K562 (cell line): ENCODE results near the gene SERPIND1. TPM values are rescaled to one million over a fixed set of nuclear protein-coding genes. Genes with fewer than 3 reads are reported as not detected.

Experiments
- ARID3A ChIP-seq: IDR thresholded peaks from 2 replicates; pipeline ENCODE4 v1.6.1; 2012; ENCODE audit warnings: low read depth, low read length, improper control_type of control experiment, borderline replicate concordance
- CTCF ChIP-seq, 3 experiments: IDR thresholded peaks in 2 of 3; conservative IDR thresholded peaks in 1 of 3; 2 replicates each; pipeline ENCODE4 v1.5.1; 2011 to 2012; ENCODE audit warnings: low read length in 3 of 3, mild to moderate bottlenecking in 3 of 3, control low read depth in 2 of 3, improper control_type of control experiment in 1 of 3, inconsistent platforms in 1 of 3, low read depth in 1 of 3, mixed read lengths in 1 of 3, moderate library complexity in 1 of 3; ENCODE audit not compliant: insufficient read depth in 2 of 3
- MIER1 ChIP-seq: fragments of 450-650 bp; IDR thresholded peaks from 2 replicates; pipeline ENCODE4 v1.6.1; 2016; ENCODE audit warnings: antibody characterized with exemption, mild to moderate bottlenecking, low read depth
- POU5F1 ChIP-seq: fragments of 150-350 bp; IDR thresholded peaks from 2 replicates; pipeline ENCODE4 v1.6.1; 2014; ENCODE audit warnings: borderline replicate concordance, low read length, low read depth, mild to moderate bottlenecking; ENCODE audit not compliant: partially characterized antibody
- RCOR1 ChIP-seq, 2 experiments: IDR thresholded peaks; 2 replicates each; pipeline ENCODE4 v1.6.1; 2012; ENCODE audit warnings: low read depth in 2 of 2, low read length in 2 of 2, borderline replicate concordance in 1 of 2, improper control_type of control experiment in 1 of 2
- SLC30A9 ChIP-seq: fragments of 250-450 bp; sonication (Bioruptor Pico); IDR thresholded peaks from 2 replicates; pipeline ENCODE4 v1.8.0; 2022; ENCODE audit warnings: mild to moderate bottlenecking, moderate library complexity
- TFE3 ChIP-seq: fragments of 450-650 bp; formaldehyde crosslinking; IDR thresholded peaks from 2 replicates; pipeline ENCODE4 v1.4.0; 2020; ENCODE audit warnings: mild to moderate bottlenecking, mixed read lengths
- XRCC4 ChIP-seq: IDR thresholded peaks from one replicate; pipeline ENCODE4 v1.6.1; 2011; ENCODE audit not compliant: insufficient read depth, insufficient read length; ENCODE audit errors: extremely low read depth
- ZNF445 ChIP-seq: fragments of 250-450 bp; sonication (Bioruptor Pico); IDR thresholded peaks from 2 replicates; pipeline ENCODE4 v1.4.0; 2020; ENCODE audit warnings: low read depth, mild to moderate bottlenecking, moderate library complexity
- polyA plus RNA-seq, 8 experiments: library from polyadenylated mRNA; depleted of rRNA in 4 of 8; stranded (reverse) in 5 of 8; unstranded in 3 of 8; fragments of >200 nt; fragmentation: Nextera tagmentation in 2 of 8; fragmentation: Illumina TruSeq in 1 of 8; extraction: Ambion mirVana in 2 of 8; extraction: Trizol in 1 of 8; gene quantifications; 2 replicates each; pipeline versions ENCODE4 v1.2.1 to v1.2.3, GENCODE V29; 2011 to 2014; ENCODE audit warnings: inconsistent platforms in 1 of 8, missing spikeins in 1 of 8
- total RNA-seq, 7 experiments: library from RNA; depleted of rRNA in 6 of 7; stranded (reverse); fragments of >200 nt in 6 of 7; fragmentation: Illumina TruSeq in 2 of 7; extraction: Trizol in 2 of 7; gene quantifications; 2 replicates each; pipeline versions ENCODE4 v1.2.1 to v1.2.3, GENCODE V29; 2011 to 2021; ENCODE audit warnings: low replicate concordance in 1 of 7
- TF ChIP-seq, protein P1 (sequence below): fragments of 250-450 bp; sonication (Bioruptor Pico); IDR thresholded peaks from 2 replicates; pipeline ENCODE4 v1.4.0; 2020; ENCODE audit warnings: mild to moderate bottlenecking, moderate library complexity

SERPIND1 gene
- total and polyA plus RNA-seq, 9 of the 15 experiments (the other 6 are each of a cell fraction or from before 2014, with no cell fraction given): 0.04 to 0.11 (median 0.09) TPM; not detected in 6

- no peak for TF ChIP-seq TFE3 (CRISPR knock-in tag)
- TF ChIP-seq ZNF445 (CRISPR knock-in tag): no peak
- no peak for TF ChIP-seq XRCC4
- TF ChIP-seq RCOR1 (IDR thresholded peaks at IDR 0.05; ENCODE audit: borderline replicate concordance in 1 of 2, low read depth in 2 of 2, low read length in 2 of 2): no peak
- TF ChIP-seq ARID3A: peak; percentile 76; the same call in 1 of the 2 replicates
- TF ChIP-seq, protein P1, sequence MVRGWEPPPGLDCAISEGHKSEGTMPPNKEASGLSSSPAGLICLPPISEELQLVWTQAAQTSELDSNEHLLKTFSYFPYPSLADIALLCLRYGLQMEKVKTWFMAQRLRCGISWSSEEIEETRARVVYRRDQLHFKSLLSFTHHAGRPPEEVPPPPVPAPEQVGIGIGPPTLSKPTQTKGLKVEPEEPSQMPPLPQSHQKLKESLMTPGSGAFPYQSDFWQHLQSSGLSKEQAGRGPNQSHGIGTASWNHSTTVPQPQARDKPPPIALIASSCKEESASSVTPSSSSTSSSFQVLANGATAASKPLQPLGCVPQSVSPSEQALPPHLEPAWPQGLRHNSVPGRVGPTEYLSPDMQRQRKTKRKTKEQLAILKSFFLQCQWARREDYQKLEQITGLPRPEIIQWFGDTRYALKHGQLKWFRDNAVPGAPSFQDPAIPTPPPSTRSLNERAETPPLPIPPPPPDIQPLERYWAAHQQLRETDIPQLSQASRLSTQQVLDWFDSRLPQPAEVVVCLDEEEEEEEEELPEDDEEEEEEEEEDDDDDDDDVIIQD (CRISPR knock-in tag): peak; percentile 75; the same call in 1 of the 2 replicates
- TF ChIP-seq MIER1: no peak
- no peak for TF ChIP-seq SLC30A9
- 0 out of 6 replicates have a peak, but pooled peaks of 1 of the 3 experiments have one; percentile 12 for TF ChIP-seq CTCF (IDR thresholded peaks at IDR 0.05 in 2 of 3, conservative IDR thresholded peaks at IDR 0.05 in 1 of 3; ENCODE audit: insufficient read depth in 2 of 3, low read depth in 1 of 3, low read length in 3 of 3)
- TF ChIP-seq POU5F1: no peak
These were observed 7.5 kb downstream of the SERPIND1 start (continued) for GRCh38 chr22:20781272-20781990.
